ENCODE data around the gene PPP2R2C.

PPP2R2C gene

DNA sequence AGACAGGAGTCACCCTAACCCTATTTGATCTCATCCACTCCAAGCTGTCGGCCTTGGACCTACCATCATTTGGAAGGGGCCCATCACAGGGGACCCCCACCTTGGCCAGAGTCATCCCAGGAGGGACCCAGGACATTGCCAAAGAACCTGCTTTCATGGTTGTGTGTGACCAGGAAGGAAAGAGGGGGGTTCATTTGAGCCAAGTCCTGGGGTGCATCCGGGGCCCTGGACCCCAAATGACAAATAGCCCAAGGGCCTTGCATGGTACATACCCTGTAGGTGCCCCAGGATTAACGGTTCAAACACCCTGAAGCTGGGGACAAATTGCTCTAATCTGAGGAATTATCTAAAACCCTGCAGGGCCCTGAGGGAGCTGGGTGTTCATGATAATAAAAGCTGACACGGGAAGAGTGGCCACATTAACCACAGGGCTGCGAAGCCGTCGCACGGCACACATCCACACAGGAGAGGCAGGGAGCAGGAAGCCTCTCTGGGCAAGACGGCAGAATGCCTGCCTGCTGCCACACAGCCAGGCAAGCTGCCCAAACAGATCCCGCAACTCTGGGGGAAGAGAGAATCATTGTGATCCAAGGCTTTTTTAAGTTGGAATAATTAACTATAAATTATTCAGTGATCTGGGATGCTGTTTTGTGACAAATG lies 28.2 kb upstream of the PPP2R2C start:
- Mint-ChIP-seq H3K9me3 (ENCODE audit: low read depth) (peaks cover 19% of the 10 kb centered on the region), H3K27ac (no peak overlapping the region), H3K27me3 (peaks cover 7% of the 10 kb centered on the region), H3K4me3 (no peak overlapping the region), H3K4me1 (ENCODE audit: low read depth) (no peaks in the 10 kb centered on the region), H3K36me3 (no peaks in the 10 kb centered on the region)

DNA sequence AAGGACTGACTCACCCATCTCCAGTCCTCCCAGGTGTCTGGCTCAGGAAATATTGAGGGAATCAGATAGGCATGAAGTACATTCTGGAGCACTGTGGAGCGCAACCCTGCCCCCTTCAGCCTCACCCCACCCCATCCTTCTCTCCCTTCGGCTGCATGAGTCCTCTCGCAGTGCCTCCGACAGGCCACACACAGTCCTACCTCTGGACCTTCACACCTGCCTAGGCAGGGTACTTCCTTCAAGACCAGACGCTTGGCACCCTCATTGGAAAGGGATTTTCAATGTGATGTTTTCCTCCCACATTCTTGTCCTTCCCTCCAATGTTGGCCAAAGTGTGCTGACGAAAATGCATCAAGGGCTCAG lies 26.8 kb upstream of the PPP2R2C start:
- no peaks in the 10 kb centered on the region for H3K4me1 Mint-ChIP-seq (ENCODE audit: low read depth)
- peaks cover 15% of the 10 kb centered on the region for H3K9me3 Mint-ChIP-seq (ENCODE audit: low read depth)
- peaks cover 9% of the 10 kb centered on the region for H3K27me3 Mint-ChIP-seq
- no peak overlapping the region for H3K27ac Mint-ChIP-seq
- no peaks in the 10 kb centered on the region for H3K36me3 Mint-ChIP-seq
- no peak overlapping the region for H3K4me3 Mint-ChIP-seq

DNA sequence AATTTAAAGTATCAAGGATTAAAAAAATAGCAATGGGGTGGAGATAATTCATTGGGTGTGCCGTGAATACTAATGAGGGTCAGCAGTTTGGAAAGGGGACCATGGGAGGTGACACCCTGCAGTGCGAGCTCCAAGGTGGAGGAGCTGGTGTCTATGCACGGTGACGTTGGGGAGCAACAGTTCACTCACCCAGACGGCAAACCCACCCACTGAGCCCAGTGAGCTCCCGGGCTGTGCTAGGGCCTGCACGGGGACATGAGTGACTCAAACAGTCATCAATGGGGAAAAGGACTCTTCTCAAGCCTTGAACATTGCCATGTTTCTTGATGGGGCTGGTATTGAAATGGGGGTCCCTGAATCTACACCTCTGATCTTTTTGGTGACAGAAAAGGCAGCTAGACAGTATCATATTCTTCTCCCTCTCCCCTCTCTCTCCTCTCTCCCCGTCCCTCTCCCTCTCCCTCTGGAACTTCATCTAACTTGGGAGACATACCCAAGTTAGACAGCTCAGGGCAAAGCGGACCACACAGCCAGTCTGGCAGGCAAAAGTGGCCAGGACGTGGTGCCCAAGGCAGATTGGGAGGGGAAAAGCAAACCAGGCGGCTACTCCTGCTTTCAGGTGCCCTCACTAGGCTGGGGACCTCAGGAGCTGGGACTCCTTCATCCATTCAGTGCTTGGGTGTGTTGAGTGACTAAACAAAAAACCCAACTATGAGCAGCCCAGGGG lies 26.3 kb upstream of the PPP2R2C start:
- H3K36me3 Mint-ChIP-seq, result no peaks in the 10 kb centered on the region
- H3K27me3 Mint-ChIP-seq, result peaks cover 13% of the 10 kb centered on the region
- H3K4me1 Mint-ChIP-seq (ENCODE audit: low read depth), result no peaks in the 10 kb centered on the region
- peaks cover 10% of the 10 kb centered on the region for H3K9me3 Mint-ChIP-seq (ENCODE audit: low read depth)
- no peak overlapping the region for H3K4me3 Mint-ChIP-seq
- H3K27ac Mint-ChIP-seq, result no peak overlapping the region

DNA sequence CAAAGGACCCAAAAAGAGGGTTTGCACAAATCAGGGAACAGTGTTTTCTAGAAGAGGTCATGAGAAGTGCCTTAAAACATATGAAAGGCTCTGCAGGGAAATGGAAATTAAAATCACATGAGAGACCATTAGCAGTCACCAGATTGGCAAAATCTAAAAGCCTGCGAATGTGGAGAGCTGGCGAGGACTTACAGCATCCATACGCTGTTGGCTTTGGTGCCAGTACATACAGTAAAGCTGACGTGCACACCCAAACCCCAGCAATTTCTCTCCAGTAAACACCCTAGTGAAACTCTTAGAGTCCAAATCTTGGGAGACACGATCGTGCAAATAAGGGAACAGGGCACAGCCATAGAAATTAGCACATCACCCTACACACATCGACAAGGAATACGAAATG lies 25.4 kb upstream of the PPP2R2C start:
- Mint-ChIP-seq H3K27ac (no peak overlapping the region), H3K36me3 (no peaks in the 10 kb centered on the region), H3K27me3 (peaks cover 21% of the 10 kb centered on the region)

DNA sequence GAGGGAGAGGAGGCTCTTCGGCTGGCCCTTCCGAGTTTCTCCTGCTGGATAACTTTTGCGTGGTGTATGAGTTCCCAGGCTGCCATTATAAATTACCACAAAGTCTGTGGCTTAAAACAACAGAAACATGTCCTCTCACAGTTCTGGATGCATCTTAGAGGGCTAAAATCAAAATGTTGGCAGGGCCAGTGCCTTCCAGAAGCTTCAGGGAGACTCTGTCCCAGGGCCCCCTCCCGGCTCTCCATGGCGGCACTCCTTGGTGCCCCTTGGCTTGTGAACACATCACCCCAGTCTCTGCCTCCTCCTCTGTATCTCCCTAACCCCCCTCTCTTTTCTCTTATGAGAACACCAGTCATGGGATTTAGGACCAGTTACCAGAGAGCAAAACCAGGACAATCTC lies 23.3 kb upstream of the PPP2R2C start:
- peaks cover 24% of the 10 kb centered on the region for H3K27me3 Mint-ChIP-seq
- H3K4me1 Mint-ChIP-seq (ENCODE audit: low read depth), result no peaks in the 10 kb centered on the region

More for the DNA sequence above, 25.4 kb upstream of the PPP2R2C start:
- no peaks in the 10 kb centered on the region for H3K4me1 Mint-ChIP-seq (ENCODE audit: low read depth)
- peaks cover 1% of the 10 kb centered on the region for H3K9me3 Mint-ChIP-seq (ENCODE audit: low read depth)
- H3K4me3 Mint-ChIP-seq, result no peak overlapping the region

DNA sequence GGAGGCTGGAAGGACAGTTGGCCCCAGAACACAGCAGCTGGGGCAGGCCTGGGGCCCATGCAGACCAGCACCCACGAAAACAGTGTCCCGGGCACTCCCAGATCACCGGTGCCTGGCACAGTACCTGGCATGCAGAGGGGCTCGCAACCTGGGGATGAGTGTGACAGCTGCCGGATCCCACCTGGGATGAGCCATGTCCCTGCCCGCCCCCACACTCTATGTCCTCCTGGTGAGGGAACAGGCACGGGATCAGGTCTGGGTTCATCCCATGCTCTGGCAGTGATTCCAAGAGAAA lies 22.8 kb upstream of the PPP2R2C start:
- H3K4me1 Mint-ChIP-seq (ENCODE audit: low read depth), result no peaks in the 10 kb centered on the region
- H3K27ac Mint-ChIP-seq, result no peak overlapping the region
- H3K9me3 Mint-ChIP-seq (ENCODE audit: low read depth), result no peaks in the 10 kb centered on the region
- H3K27me3 Mint-ChIP-seq, result peaks cover 24% of the 10 kb centered on the region
- no peak overlapping the region for H3K4me3 Mint-ChIP-seq
- H3K36me3 Mint-ChIP-seq, result peaks cover 2% of the 10 kb centered on the region

More for the DNA sequence above, 23.3 kb upstream of the PPP2R2C start:
- Mint-ChIP-seq H3K27ac (no peak overlapping the region), H3K9me3 (ENCODE audit: low read depth) (no peaks in the 10 kb centered on the region), H3K4me3 (no peak overlapping the region), H3K36me3 (peaks cover 2% of the 10 kb centered on the region)

DNA sequence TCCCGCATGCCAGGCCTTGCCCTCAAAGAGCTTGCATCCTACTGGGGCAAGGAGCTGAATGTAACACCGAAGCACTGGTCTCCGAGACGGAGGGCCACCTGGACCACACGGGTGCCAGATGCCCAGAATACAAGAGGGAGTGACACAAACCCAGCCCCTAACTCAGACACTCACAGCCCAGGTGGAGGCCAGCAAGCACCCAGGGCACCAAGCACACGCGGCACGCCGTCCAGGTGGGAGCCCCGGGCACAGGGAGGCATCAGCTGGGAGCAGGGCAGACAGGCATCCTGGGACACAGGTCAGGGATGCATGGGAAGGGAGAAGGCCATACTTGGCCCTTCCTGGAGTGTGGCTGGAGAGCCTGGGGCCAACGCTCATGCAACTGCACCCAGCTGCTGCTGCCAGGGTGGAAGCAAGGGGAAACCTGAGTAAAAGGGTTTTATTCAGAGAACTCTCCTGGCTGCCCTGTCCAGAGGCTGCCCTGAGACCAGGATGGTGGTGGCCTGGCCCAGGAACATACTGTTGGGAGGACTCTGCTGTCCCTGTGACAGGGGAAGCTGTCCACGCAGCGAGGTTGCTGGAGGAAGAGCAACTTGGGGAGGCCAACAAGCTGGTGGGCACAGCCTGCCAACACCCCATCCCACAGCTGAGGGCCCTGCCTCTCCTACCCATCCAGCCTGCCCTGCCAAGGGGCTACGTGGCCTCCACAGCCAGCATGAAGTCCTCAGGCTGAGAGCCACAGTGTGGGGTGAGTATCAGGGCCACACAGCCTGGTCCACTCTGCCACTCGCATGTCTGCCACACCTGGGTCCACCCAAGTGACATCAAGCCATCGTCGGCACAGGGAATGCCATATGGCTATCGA lies 22.2 kb upstream of the PPP2R2C start:
- H3K4me3 Mint-ChIP-seq, result no peak overlapping the region
- no peak overlapping the region for H3K27ac Mint-ChIP-seq
- peaks cover 2% of the 10 kb centered on the region for H3K36me3 Mint-ChIP-seq
- H3K27me3 Mint-ChIP-seq, result peaks cover 26% of the 10 kb centered on the region
- no peaks in the 10 kb centered on the region for H3K9me3 Mint-ChIP-seq (ENCODE audit: low read depth)
- H3K4me1 Mint-ChIP-seq (ENCODE audit: low read depth), result no peaks in the 10 kb centered on the region

DNA sequence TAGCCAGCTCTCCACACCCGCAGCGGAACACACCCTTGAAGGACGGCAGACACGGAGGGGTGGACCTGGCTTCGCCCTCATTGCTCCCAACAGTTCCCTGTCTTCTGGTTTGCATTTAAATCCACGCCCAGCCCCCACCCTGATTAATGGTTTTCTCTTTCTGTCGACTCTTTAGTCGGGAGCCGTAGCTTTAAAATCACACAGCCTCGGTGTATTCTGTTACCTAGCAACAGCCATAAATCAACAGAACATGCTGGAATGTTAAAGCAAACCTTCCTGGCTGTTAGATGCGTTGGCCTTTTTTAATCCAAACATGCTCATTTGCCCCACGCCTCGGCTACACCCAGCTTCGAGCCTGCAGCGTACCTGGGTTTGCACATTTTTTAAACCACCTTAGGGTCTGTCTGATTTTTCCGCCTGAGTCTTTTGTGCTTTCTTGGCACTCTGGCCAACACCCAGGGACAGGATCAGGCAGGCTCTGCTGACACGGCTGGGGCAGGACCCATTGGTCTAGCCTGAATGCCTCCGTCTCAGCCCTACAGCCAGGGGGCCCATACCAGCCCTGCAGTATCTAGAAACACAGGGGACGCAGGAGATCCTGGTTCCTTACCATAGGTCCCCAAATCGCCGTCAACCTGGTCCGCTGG lies 21.4 kb upstream of the PPP2R2C start:
- Mint-ChIP-seq H3K27ac (no peak overlapping the region), H3K27me3 (peaks cover 27% of the 10 kb centered on the region), H3K4me3 (no peak overlapping the region)

DNA sequence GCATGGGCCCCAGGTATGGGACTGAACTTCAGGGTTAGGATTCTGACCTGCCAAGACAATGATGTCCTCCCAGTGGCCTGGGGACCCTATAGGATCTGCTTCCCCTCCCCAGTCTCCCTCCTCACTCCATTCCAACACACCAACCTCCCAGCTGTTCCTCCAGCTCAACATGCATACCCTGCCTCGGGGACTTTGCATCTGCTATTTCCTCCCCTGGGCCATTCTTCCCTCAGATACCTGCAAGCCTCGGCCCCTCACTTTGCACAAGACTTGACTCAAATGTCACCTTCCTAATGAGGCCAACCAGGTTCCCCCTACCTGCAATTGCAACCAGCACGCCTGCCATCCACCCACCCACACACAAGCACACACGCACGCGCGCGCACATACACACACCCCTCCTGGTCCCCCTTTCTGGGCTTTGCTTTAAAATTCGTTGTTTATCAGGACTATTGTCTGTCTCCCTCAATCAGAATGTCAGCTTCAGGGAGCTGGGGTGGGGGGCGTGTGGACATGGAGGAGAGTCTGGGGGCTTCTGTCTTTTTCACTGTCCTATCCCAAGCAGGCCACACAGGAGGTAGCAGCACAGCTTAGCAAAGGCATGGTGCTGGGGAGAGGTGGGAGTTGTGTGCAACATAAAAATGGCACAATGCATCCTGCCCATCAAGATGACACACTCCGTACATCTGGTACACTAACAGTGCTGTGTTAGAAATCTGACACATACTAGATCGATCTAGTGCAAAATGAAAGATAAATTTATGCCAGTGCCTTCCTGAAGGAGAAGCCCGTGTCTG lies 20.6 kb upstream of the PPP2R2C start:
- peaks cover 27% of the 10 kb centered on the region for H3K27me3 Mint-ChIP-seq

More for the DNA sequence above, 21.4 kb upstream of the PPP2R2C start:
- H3K36me3 Mint-ChIP-seq, result peaks cover 2% of the 10 kb centered on the region
- no peaks in the 10 kb centered on the region for H3K9me3 Mint-ChIP-seq (ENCODE audit: low read depth)
- no peaks in the 10 kb centered on the region for H3K4me1 Mint-ChIP-seq (ENCODE audit: low read depth)

DNA sequence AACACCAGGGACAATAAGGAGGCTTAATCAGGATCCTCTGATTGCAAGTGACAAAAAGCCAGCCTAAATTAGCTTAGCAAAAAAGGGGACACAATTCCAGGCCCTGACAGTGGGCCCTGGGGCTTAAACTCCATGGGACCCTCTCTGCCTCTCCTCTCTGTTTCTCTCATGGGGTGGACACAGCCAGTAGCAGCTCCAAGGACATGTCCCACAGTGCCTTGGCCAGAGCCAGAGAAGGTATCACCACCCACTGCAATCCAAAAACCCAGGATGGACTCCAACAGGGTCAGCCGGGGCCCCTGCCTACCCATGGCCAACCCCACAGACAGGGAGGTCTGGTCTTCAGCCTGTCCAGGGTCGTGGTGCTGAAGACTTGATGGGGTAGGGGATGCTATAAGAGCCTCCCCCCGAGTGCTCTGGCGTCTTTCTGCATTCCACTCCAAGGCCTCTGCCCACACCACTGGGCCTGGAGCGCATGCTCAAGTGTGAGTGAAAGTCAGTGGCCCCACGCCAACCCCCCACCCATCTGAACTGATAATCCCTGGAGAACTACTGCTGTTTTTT lies 19.7 kb upstream of the PPP2R2C start:
- H3K27ac Mint-ChIP-seq, result no peak overlapping the region
- H3K4me3 Mint-ChIP-seq, result no peak overlapping the region
- H3K27me3 Mint-ChIP-seq, result peaks cover 27% of the 10 kb centered on the region
- H3K36me3 Mint-ChIP-seq, result peaks cover 2% of the 10 kb centered on the region
- H3K9me3 Mint-ChIP-seq (ENCODE audit: low read depth), result peaks cover 11% of the 10 kb centered on the region
- H3K4me1 Mint-ChIP-seq (ENCODE audit: low read depth), result no peaks in the 10 kb centered on the region

More for the DNA sequence above, 20.6 kb upstream of the PPP2R2C start:
- Mint-ChIP-seq H3K36me3 (peaks cover 2% of the 10 kb centered on the region), H3K4me1 (ENCODE audit: low read depth) (no peaks in the 10 kb centered on the region), H3K4me3 (no peak overlapping the region), H3K9me3 (ENCODE audit: low read depth) (peaks cover 1% of the 10 kb centered on the region), H3K27ac (no peak overlapping the region)

DNA sequence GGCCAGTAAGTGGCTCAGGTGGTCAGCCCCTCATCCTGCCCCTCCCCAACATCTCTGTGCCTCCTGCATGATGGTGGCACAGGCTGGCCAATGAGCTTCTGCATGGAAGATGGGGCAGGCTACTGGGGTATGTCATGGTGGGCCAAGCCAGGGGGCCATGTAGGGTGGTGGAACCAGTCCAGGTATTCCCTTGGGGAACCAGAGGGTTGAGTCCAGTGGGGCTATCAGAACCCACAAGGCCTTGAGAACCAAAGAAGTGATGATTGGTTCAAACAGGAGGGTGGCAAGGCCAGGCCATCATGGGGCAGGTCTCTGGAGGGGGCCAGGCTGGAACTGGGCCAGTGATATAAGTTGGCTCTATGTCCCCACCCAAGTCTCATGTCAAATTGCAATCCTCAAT lies 18.8 kb upstream of the PPP2R2C start:
- Mint-ChIP-seq H3K36me3 (peaks cover 5% of the 10 kb centered on the region), H3K4me1 (ENCODE audit: low read depth) (no peaks in the 10 kb centered on the region), H3K27me3 (peaks cover 28% of the 10 kb centered on the region), H3K4me3 (no peak overlapping the region), H3K9me3 (ENCODE audit: low read depth) (peaks cover 20% of the 10 kb centered on the region), H3K27ac (no peak overlapping the region)

DNA sequence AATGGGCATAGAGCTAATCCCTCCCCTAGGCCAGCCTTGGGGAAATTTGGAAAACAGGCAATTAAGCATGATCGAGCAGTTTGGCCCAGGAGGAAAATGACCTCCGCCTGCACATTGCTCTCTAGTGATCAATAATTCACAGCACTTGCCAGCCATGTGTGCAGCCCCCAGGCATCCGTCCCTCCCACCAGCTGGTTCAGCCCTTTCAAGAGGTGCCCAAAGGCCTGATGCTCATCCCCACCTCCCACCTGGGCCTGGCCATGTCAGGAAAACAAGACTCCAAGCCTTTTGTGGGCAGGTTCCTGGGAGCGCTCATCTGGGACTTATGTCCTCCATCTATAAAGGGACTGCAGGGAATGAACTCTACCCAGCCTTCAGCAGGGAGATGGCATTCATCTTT lies 17.5 kb upstream of the PPP2R2C start:
- no peak overlapping the region for H3K4me3 Mint-ChIP-seq
- H3K4me1 Mint-ChIP-seq (ENCODE audit: low read depth), result no peaks in the 10 kb centered on the region
- no peak overlapping the region for H3K27ac Mint-ChIP-seq
- H3K27me3 Mint-ChIP-seq, result peaks cover 26% of the 10 kb centered on the region
- H3K36me3 Mint-ChIP-seq, result peaks cover 5% of the 10 kb centered on the region
- peaks cover 31% of the 10 kb centered on the region for H3K9me3 Mint-ChIP-seq (ENCODE audit: low read depth)

DNA sequence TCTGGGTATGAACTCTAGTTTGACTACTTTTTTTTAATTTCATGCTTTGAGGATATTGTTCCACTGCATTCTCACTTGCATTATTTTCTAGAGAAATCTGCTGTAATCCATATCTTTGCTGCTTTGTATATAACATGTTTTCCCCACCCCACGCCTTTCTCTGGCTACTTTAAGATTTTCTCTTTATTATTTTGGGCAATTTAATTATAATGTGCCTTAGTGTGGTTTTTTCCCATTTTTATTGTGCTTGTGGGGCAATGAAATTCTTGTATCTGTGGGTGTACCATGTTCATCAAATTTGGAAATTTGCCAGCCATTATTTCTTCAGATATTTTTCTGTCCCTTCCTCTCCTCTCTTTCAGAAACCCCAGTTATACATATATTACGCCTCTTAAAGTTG lies 15.1 kb upstream of the PPP2R2C start:
- Mint-ChIP-seq H3K4me1 (ENCODE audit: low read depth) (no peaks in the 10 kb centered on the region), H3K9me3 (ENCODE audit: low read depth) (peaks cover 38% of the 10 kb centered on the region), H3K36me3 (peaks cover 5% of the 10 kb centered on the region), H3K4me3 (no peak overlapping the region), H3K27me3 (peaks cover 16% of the 10 kb centered on the region), H3K27ac (no peak overlapping the region)

DNA sequence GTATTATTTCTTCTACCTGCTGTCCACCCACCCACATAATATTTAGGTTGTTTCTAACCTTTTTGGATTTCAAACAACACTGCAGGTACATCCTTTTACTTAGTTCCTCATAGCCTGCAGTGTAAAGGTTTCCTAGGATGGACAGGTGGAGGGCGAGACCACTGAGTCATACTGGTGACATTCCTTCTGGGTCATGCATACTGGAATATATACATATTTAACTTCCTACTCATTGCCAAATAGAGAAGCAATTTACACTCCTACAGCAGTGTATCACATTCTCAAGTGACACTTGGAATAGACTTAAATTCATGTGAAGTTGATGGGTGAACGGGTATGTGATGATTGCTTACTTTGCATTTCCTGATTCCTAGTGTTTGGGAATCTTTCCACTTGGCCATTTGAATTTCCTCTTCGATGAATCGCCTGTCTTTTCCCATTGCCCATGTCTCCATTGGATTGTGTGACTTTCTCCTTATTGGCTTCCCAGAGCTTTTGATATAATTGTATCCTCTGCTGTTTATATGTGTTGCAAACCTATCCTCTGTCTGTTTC lies 8.2 kb upstream of the PPP2R2C start:
- Mint-ChIP-seq H3K4me1 (ENCODE audit: low read depth) (no peaks in the 10 kb centered on the region), H3K36me3 (no peaks in the 10 kb centered on the region), H3K27me3 (peaks cover 13% of the 10 kb centered on the region), H3K9me3 (ENCODE audit: low read depth) (peaks cover 12% of the 10 kb centered on the region), H3K4me3 (no peak overlapping the region), H3K27ac (no peak overlapping the region)

Measured in activated naive CD8-positive, alpha-beta T cell (primary cell).